HG02588 (cell line): ENCODE measurements around the gene ARPC3.
A peak's percentile ranks its signal among the peaks of the same experiment; 100 is the strongest.
"Not testable (repeated sequence)": the region's sequence is repeated elsewhere in the genome, so short reads cannot be mapped to it uniquely, and the experiment has no call there.

Source experiments
- ATAC-seq: cut with Tn5 transposase; IDR thresholded peaks from one replicate; pipeline ENCODE4 v1.9.1; 2021; ENCODE audit warnings: mild to moderate bottlenecking, moderate library complexity; ENCODE audit not compliant: unreplicated experiment

The ARPC3 gene

DNA sequence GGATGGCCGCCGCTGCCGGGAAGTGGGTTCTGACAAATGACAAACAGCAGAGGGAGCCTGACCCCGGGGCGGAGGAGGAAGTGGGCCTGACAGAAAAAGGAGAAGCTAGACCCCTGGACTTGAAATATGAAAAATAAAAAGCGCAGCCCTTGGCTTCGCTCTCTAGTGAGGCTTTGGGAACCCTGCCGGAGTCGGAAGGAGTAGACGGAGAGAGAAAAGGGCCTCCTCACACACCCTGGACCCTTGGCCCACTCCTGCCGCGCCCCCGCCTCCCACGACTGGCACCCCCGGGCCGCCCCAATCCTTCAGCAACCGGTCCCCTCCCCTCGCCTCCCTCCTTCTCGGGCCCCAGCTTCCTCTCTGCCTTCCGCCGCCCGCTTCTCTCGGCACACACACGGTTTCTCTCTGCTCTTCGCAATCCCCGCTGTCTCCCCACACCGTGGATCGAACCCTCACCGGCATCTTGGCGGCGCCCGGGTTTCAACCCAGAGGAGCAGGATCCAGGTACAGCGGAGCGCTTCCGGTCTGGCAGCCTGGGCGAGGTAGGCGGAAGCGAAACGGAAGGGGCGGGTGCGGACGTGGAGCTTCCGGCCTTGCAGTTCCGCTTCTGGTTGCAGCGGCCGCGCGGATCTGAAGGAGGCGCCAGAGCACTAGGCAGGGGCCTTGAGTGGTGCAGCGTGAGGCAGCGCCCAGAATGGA, at the start of gene ARPC3:
TSS of gene ARPC3 (minus strand) at position 539 of the 699 bp plus-strand sequence. CDS start at position 462, 77 bp downstream.
- ATAC-seq, result peak; percentile 94

- ATAC-seq, result no peak
Measured at GRCh38 chr12:110498984-110499706, 49.0 kb upstream of the ARPC3 start.

- ATAC-seq, result no peak
Measured at GRCh38 chr12:110475426-110475825, 25.3 kb upstream of the ARPC3 start.

- ATAC-seq, result peak; percentile 71
Measured at GRCh38 chr12:110468214-110469048, 18.3 kb upstream of the ARPC3 start, which contains the start of the genes FAM216A and GPN3. TSS of gene FAM216A (plus strand) at chr12:110468845. CDS start at chr12:110468876, 31 bp downstream. TSS of gene GPN3 (minus strand) at chr12:110468257. CDS start at chr12:110468203, 54 bp downstream.

DNA sequence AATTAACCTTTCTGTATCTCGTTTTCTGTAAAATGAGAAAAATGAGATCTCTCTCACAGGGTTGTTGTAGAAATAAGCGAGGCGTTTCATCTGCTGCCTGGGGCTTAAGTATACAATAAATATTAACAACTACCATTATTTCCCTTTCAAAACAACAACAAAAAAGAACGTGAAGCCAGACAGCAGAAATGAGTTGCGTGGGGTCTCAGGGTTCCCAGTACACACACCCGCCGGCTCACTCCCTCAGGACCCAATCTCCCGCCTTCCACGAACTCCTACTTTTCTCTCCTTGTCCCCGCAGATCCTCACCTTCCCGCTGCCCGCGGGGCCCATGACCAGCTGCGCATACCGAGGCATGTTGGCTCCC, 17.7 kb upstream of the ARPC3 start:
- ATAC-seq, result no peak

DNA sequence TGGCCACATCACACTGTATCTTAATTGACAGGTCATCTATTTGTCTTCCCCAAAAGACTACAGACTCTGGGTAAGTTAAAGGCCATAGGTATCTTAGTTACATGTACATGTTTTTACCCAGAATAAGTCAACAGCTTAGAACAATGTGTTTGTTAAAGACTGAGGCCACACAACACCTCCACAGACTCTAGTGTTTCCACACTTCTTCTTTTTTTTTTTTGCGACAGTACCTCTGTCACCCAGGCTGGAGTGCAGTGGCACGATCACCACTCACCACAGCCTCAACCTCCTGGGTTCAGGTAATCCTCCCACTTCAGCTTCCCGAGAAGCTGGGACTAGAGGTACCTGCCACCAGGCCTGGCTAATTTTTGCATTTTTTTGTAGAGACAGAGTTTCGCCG, 16.7 kb upstream of the ARPC3 start:
- no peak for ATAC-seq

GRCh38 chr12:110465765-110466164, 15.6 kb upstream of the ARPC3 start:
- not testable (repeated sequence) for ATAC-seq

- ATAC-seq, result no peak
Measured at GRCh38 chr12:110465024-110465423, 14.9 kb upstream of the ARPC3 start.

- ATAC-seq, result not testable (repeated sequence)
Measured at GRCh38 chr12:110461189-110461588, 11.1 kb upstream of the ARPC3 start.

DNA sequence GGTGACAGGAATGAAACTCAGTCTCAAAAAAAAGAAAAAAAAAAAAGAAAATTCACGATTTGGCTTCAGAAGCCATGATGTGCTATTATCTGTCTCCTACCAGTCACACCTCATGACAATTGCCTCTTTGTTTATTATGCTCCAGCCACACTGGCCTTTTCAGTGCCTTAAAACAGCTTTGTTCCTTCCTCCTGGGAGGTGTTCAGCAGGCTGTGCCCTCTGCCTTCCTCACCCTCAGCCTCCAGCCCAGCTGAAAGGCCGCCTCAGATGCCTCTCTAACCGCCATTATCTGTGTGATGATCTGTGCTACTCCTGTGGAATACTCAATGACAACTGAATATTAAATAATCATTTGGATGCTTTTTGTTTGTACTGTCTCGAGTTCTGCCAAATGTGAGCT, 8.6 kb upstream of the ARPC3 start:
- no peak for ATAC-seq

DNA sequence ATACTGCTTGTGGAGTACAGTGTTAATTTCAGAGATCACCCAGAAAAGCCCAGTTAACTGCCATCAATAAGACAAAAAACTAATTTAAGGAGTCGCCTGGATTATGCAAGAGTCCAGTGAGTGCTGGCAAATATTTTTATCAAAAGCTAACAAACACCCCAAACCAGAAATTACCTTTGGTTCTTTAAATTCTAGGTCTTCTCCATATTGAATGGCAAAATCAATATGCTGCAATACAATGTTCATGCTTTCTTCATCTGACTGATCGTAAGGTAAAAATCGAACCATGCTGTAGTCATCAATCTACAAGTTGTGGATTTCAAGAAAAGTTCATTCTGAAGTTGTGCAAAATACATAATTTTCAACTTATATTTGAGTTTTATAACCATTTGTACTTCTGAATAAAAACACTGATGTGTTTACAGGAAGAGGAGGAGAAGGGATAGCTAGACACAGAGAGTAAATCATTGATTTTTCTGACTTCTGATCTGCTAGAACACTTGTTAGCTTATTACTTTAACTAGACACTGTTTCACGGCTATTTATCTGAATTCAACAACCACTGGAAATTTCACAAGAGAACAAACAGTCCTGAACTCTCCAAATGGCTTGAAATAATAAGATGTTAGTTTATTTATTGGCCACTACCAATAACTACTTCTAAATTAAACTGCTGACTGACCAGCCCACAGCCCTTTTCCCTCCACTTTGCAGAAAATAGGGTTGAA, 3.6 kb upstream of the ARPC3 start:
- ATAC-seq, result no peak

DNA sequence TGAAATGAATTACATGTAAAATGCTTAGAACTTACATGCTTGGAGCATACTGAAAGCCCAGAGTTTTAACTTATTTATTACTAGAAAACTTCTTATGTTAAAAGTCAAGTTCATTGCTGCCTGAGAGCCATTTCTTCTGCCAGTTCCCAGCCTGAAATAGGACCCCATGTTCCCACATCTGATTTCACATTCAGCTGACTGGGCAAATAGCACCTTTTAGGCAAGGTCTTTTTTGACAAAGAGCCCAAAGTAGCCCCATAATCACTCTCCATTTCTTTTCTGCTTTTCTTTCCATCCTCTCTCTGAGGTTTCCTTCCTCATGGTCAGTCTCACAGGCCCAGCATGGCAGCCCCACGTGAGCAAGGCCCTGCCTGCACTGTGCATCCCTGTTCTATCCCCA, 1.1 kb upstream of the ARPC3 start:
- ATAC-seq, result no peak

GRCh38 chr12:110444455-110444854, 5.7 kb downstream of the ARPC3 start:
- no peak for ATAC-seq

DNA sequence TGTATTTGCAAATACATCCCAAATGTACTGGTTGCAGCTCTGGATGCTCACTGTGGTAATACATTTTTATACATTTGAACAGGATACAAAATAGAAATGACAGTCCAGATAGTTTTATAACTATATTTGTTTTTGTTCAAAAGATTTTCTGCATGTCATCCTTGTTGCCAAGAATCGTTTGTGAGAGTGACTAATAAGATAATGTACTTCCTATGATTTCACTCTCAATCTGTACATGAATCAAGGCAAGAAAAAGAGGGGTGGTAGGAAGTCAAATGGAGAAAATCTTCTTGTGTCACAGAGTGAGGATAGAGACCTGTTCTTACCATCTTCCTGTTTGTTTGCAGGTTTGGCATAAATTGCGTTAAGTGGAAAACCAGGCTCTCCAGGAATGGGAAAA, 13.9 kb downstream of the ARPC3 start:
- no peak for ATAC-seq

GRCh38 chr12:110431957-110432587, 18.1 kb downstream of the ARPC3 start:
- no peak for ATAC-seq

DNA sequence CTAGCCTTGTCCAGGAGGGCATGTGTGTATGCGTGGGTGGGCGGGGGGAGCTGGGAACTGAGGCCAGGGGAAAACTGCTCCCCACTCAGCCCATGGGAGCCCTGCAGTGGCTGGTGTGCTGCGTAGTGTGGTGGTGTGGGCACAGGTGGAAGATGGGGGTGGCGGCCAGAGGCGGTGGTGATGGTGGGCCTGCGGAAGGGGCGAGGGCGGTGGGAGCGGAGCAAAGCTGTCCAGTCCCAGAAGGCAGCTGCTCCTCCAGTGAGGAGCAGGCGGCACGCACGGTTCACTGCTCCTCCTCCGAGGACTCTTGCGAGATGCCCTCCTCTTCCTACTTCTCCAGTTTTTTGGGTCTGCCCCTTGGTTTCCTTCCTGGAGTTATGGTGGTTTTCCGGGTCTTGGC, 20.5 kb downstream of the ARPC3 start:
- ATAC-seq, result not testable (repeated sequence)

- ATAC-seq, result no peak
Measured at GRCh38 chr12:110426406-110426805, 23.7 kb downstream of the ARPC3 start.

DNA sequence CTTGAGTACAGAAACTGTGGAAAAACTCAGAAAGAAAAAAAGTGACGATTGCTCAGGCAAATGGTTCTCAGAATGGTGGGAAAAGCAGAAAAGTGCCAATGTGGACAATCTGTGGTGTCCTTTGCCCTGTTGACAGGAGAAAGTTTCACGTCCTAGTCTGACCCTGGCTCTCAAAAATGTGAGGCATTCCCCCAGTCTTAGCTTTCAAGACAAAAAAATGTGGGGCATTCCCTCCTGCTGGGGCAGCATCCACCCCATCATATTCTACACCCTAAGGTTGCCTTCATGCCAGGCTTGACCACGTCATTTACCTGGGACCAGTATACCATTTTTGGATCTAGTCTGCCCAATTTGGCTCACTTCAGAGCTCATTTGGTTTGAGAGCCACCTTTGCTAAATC, 25.9 kb downstream of the ARPC3 start:
- no peak for ATAC-seq

DNA sequence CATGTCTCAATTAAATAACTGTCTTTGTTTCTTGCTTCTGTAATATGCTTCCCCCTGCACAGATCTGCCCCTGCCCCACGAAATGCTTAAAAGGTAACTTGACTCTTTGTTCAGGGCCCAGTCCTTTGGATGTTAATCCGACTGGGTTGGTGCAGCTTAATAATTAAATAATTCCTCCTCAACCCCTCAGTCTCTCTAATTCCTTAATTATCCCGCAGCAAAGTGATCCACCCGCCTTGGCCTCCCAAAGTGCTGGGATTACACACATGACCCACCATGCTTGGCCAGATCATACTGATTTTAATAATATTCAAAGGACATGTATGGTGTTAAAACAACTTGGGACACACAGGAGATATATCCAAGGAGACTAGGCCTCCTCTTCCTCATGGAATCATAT, 28.4 kb downstream of the ARPC3 start:
- ATAC-seq, result no peak

- no peak for ATAC-seq
Measured at GRCh38 chr12:110421159-110421661, 28.9 kb downstream of the ARPC3 start.
